RWPE2 (cell line): Measurements from ENCODE around the gene VPS33B.
"Not testable (repeated sequence)": the region's sequence is repeated elsewhere in the genome, so short reads cannot be mapped to it uniquely, and the experiment has no call there.

ENCODE experiments used
- ATAC-seq: fragments of 200-7000 bp; cut with Tn5 transposase; 3 replicates; pipeline ENCODE4 v1.9.1; 2021; ENCODE audit warnings: low read depth
- DNase-seq: peaks from one replicate; pipeline ENCODE4 v3.0.0-alpha.2; 2020; ENCODE audit warnings: low spot score
- H3K27ac ChIP-seq: fragments of 450-650 bp; 2 replicates; pipeline ENCODE4 v1.5.1; 2017; ENCODE audit warnings: mild to moderate bottlenecking; ENCODE audit not compliant: poor library complexity, severe bottlenecking
- H3K27me3 ChIP-seq: fragments of 250-450 bp; sonication (Bioruptor Pico); 2 replicates; pipeline ENCODE4 v1.5.1; 2021; ENCODE audit warnings: mild to moderate bottlenecking, moderate library complexity; ENCODE audit not compliant: insufficient read depth, poor library complexity, severe bottlenecking
- H3K36me3 ChIP-seq: fragments of 250-450 bp; sonication (Bioruptor Pico); 2 replicates; pipeline ENCODE4 v1.5.1; 2020; ENCODE audit warnings: low read depth, mild to moderate bottlenecking, moderate library complexity
- H3K4me1 ChIP-seq: fragments of 250-450 bp; sonication (Bioruptor Pico); 2 replicates; pipeline ENCODE4 v1.5.1; 2021; ENCODE audit warnings: mild to moderate bottlenecking, moderate library complexity; ENCODE audit not compliant: insufficient read depth, poor library complexity, severe bottlenecking
- H3K4me3 ChIP-seq: fragments of 250-450 bp; sonication (Bioruptor Pico); 2 replicates; pipeline ENCODE4 v1.5.1; 2021; ENCODE audit warnings: mild to moderate bottlenecking, moderate library complexity; ENCODE audit not compliant: severe bottlenecking
- H3K9me3 ChIP-seq: fragments of 250-450 bp; sonication (Bioruptor Pico); 2 replicates; pipeline ENCODE4 v1.5.1; 2021; ENCODE audit warnings: mild to moderate bottlenecking, moderate library complexity; ENCODE audit not compliant: severe bottlenecking
- TF ChIP-seq, protein P1 (sequence below): fragments of 450-650 bp; IDR thresholded peaks from one replicate; pipeline ENCODE4 v1.5.1; 2017; ENCODE audit warnings: mild to moderate bottlenecking, moderate library complexity; ENCODE audit not compliant: poor library complexity, severe bottlenecking

The VPS33B gene

DNA sequence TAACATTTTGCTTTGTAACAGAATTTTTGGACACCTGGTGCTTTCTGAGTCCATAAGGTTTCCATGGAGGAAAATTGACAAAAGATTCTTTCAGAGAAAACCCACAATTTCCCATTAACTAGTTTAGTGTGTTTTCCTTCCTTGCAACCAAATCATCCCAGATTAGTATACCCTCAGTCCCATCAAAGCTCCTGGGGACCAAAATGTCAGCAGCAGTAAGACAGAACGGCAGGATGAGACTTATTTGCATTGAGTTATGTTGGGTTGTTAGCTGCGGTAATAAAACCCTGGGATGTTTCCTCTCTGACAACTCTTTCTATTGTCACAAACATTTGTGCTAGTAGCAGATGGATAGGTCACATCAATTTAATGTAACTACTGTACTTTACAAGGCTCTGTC, 32.4 kb upstream of the VPS33B start:
- Histone ChIP-seq H3K27ac (no peak overlapping the region), H3K27me3 (peaks cover 35% of the 10 kb centered on the region), H3K4me1 (no peaks in the 10 kb centered on the region), H3K36me3 (no peaks in the 10 kb centered on the region), H3K4me3 (no peak overlapping the region), H3K9me3 (no peaks in the 10 kb centered on the region)
- DNase-seq (no peak), ATAC-seq (no peak)
- TF ChIP-seq, protein P1, sequence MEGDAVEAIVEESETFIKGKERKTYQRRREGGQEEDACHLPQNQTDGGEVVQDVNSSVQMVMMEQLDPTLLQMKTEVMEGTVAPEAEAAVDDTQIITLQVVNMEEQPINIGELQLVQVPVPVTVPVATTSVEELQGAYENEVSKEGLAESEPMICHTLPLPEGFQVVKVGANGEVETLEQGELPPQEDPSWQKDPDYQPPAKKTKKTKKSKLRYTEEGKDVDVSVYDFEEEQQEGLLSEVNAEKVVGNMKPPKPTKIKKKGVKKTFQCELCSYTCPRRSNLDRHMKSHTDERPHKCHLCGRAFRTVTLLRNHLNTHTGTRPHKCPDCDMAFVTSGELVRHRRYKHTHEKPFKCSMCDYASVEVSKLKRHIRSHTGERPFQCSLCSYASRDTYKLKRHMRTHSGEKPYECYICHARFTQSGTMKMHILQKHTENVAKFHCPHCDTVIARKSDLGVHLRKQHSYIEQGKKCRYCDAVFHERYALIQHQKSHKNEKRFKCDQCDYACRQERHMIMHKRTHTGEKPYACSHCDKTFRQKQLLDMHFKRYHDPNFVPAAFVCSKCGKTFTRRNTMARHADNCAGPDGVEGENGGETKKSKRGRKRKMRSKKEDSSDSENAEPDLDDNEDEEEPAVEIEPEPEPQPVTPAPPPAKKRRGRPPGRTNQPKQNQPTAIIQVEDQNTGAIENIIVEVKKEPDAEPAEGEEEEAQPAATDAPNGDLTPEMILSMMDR: no peak

DNA sequence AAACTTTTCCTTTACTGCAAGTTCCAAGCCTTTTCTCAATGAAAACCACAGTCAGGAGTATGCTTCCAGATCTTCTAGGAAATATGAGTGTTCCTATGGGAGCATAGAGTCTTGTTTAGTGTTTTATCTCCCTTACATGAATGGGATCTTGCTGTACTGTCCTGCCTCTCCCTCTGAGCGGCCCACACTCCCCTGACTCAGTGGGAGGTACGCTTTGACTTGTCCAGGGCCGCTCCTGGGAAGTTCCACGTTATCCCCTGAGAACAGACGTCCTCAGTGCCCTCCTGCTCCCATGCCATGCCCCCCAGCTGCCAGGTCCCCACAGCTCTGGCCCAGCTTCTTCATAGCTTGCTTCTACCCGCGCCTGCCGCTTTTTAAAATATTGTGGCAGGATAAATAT, 28.9 kb upstream of the VPS33B start:
- Histone ChIP-seq H3K36me3 (no peaks in the 10 kb centered on the region), H3K4me1 (no peaks in the 10 kb centered on the region), H3K9me3 (no peaks in the 10 kb centered on the region), H3K27ac (no peak overlapping the region), H3K4me3 (no peak overlapping the region), H3K27me3 (peaks cover 10% of the 10 kb centered on the region)
- ATAC-seq (no peak), DNase-seq (peak; percentile 57)
- TF ChIP-seq, protein P1: no peak

DNA sequence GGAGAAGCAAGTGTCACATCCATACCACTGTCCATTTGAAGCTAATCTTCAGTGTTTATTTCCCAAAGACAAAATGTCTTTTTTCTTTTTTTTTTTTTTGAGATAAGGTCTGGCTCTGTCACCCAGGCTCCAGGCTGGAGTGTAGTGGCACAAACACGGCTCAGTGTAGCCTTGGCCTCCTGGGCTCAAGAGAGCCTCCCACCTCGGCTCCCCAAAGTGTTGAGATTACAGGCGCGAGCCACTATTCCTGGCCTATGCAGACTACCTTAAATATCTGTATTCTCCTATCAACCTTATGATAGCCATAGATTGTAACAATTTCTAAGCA, 27.7 kb upstream of the VPS33B start:
- ATAC-seq: no peak
- TF ChIP-seq, protein P1: peak; percentile 79
- H3K4me3 ChIP-seq: no peak overlapping the region

DNA sequence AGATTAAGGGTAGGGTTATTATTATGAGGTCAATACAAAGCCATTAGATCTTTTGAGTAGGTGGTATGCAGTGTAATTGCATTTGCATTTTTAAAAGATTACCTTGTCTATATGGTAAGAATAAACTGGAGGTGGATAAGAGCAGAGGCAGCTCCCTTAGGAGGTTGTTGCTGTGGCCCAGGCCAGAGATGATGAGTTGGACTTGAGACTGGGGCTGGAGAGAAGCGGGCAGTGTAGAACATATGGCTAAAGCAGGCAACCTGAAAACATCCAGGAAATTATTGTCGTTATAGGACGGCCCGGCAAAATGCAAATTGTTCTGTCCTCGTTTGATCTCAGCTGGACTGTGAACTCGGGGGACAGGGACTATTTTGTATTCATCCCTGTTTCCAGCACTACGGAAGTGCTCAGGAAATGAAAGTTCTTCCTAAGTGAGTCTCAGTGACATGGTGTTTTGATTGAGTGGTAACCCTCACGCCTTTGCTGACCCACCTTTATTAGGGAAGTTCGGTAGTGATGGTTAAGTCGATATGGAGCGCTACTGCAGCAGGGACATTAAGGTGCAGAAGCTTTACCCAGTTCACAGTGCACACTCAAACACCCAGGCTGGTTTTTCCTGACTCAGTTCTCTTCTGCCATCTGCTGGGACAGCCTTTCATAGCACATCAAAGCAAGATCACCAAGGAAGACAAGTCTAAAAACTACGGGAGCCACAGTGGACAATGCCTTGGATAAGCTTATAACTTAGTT, 27.2 kb upstream of the VPS33B start:
- Histone ChIP-seq H3K9me3 (no peaks in the 10 kb centered on the region), H3K27ac (no peak overlapping the region), H3K27me3 (peaks cover 2% of the 10 kb centered on the region), H3K4me1 (no peaks in the 10 kb centered on the region), H3K36me3 (no peaks in the 10 kb centered on the region), H3K4me3 (no peak overlapping the region)
- peak; percentile 57 for DNase-seq
- TF ChIP-seq, protein P1: peak; percentile 95
- peak; percentile 92 for ATAC-seq

More for the DNA sequence above, 27.7 kb upstream of the VPS33B start:
- Histone ChIP-seq H3K36me3 (no peaks in the 10 kb centered on the region), H3K27me3 (peaks cover 7% of the 10 kb centered on the region), H3K9me3 (no peaks in the 10 kb centered on the region), H3K27ac (no peak overlapping the region), H3K4me1 (no peaks in the 10 kb centered on the region)
- DNase-seq: peak; percentile 25

DNA sequence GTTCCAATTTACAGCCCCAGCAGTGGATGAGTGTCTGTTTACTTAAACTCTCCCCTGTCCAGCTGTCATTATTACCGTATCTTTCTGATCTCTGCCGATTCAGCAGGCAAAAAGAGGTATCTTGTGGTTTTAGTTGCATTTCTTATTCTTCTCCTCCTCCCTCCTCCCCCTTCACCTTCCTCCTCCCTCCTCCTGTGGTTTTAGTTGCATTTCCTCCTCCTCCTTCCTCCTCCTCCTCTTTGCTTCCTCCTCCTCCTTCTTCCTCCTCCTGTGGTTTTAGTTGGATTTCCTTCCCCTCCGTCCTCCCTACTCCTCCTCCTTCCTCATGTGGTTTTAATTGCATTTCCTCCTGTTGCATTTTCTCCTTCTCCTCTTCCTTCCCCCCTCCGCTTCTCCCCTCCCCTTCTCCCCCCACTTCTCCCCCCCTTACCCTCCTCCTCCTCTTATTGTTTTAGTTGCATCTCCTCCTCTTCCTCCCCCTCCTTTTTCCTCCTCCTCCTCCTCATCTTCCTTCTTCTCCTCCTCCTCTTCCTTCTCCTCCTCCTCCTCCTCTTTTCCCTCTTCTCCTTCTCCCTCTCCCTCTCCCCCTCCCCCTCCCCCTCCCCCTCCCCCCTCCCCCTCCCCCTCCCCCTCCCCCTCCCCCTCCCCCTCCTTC, 25.3 kb upstream of the VPS33B start:
- no peak overlapping the region for H3K4me3 ChIP-seq
- ATAC-seq (no peak), DNase-seq (no peak)
- no peaks in the 10 kb centered on the region for H3K9me3 ChIP-seq
- no peaks in the 10 kb centered on the region for H3K27me3 ChIP-seq
- H3K4me1 ChIP-seq: no peaks in the 10 kb centered on the region
- H3K36me3 ChIP-seq: no peaks in the 10 kb centered on the region
- TF ChIP-seq, protein P1: no peak
- H3K27ac ChIP-seq: no peak overlapping the region

DNA sequence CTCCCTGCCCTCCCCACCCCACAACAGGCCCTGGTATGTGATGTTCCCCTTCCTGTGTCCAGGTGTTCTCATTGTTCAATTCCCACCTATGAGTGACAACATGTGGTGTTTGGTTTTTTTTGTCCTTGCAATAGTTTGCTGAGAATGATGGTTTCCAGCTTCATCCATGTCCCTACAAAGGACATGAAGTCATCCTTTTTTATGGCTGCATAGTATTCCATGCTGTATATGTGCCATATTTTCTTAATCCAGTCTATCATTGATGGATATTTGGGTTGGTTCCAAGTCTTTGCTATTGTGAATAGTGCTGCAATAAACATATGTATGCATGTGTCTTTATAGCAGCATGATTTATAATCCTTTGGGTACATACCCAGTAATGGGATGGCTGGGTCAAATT, 23.7 kb upstream of the VPS33B start:
- H3K36me3 ChIP-seq, H3K4me1 ChIP-seq, H3K9me3 ChIP-seq, H3K4me3 ChIP-seq, H3K27me3 ChIP-seq, H3K27ac ChIP-seq, DNase-seq, ATAC-seq: not testable (repeated sequence)
